Heart left ventricle (tissue), 13 donors: Measurements from ENCODE around the gene CSRNP2.

ENCODE experiments used
- CTCF ChIP-seq, 12 donors: fragments of 200-600 bp; sonication (generic) in 4 of 12; IDR thresholded peaks; one replicate each; pipeline versions ENCODE4 v1.5.0 to v1.8.0; 2018 to 2022; ENCODE audit warnings: antibody characterized with exemption in 12 of 12, mild to moderate bottlenecking in 5 of 12
- POLR2A ChIP-seq, 2 donors: fragments of 450-650 bp; IDR thresholded peaks; one replicate each; pipeline ENCODE4 v1.6.1; 2017; ENCODE audit warnings: antibody characterized with exemption in 2 of 2, mild to moderate bottlenecking in 2 of 2, moderate library complexity in 2 of 2
- donor health status: ischemic (EF 13 %, LVEDD 7.1; RV severe dilation, severe dysfunction).
- donor health status: DM: no; HTN: yes; CAD: no.
- donor health status: DM: no; HTN: no; CAD: no.
- donor health status: ischemic (EF 25% LVEDD 6.9; RV normal size, moderate dysfunction).
- donor health status: ischemic (EF 25% LVEDD 5.7; RV mildly dilated, moderate dysfunction).
- donor health status: ischemic (EF 35%, LVEDD 5.7; RV mildly dilated, moderate dysfunction).
- donor health status: nonischemic (EF 11% LVEDD 7.7; RV severe dilation, severe dysfunction).
- donor health status: DM: yes; HTN: yes; CAD: no.
- donor health status: PGD.
- donor health status: ischemic (EF 29% LVEDD 5.4; RV normal size, mild dysfunction).
- donor health status: nonischemic (EF 23%, LVEDD 6.1; RV moderate dilation, normal function).

- TF ChIP-seq POLR2A (IDR thresholded peaks at IDR 0.05) (no peak), CTCF (IDR thresholded peaks at IDR 0.05) (no peak)
These were observed 7.4 kb upstream of the CSRNP2 start for GRCh38 chr12:51090705-51091229.
